ENCODE measurements around the gene NWD2. TPM values are rescaled to one million over a fixed set of nuclear protein-coding genes. Genes with fewer than 3 reads are reported as not detected.

The NWD2 gene
- polyA plus RNA-seq, 2 of the 4 experiments (the other 2 are of a cell fraction), result not detected

GRCh38 chr4:37317104-37317643 lies 72.6 kb downstream of the NWD2 start:
- no peaks in the 10 kb centered on the region for H3K4me1 ChIP-seq
- FAIRE-seq (no peak), DNase-seq (ENCODE audit: low read depth in 1 of 2, low spot score in 1 of 2) (no peak), ATAC-seq (no peak)
- TF ChIP-seq RCOR1 (IDR thresholded peaks at IDR 0.05; ENCODE audit: low read depth, low read length), result no peak
- TF ChIP-seq CEBPB (IDR thresholded peaks at IDR 0.05), result no peak
- no peak for TF ChIP-seq CHD2 (IDR thresholded peaks at IDR 0.05; ENCODE audit: low read length, partially characterized antibody)
- no peak for TF ChIP-seq BCL3 (IDR thresholded peaks at IDR 0.05)
- no peak for TF ChIP-seq NR3C1 (IDR thresholded peaks at IDR 0.05)
- TF ChIP-seq MYC (IDR thresholded peaks at IDR 0.05; ENCODE audit: borderline replicate concordance, low read length), result no peak
- TF ChIP-seq RNF2 (IDR thresholded peaks at IDR 0.05; ENCODE audit: borderline replicate concordance, low read depth), result no peak
- no peak for TF ChIP-seq KDM1A (IDR thresholded peaks at IDR 0.05; ENCODE audit: low read depth)
- TF ChIP-seq EHF (CRISPR knock-in tag; IDR thresholded peaks at IDR 0.05), result no peak
- TF ChIP-seq FOSL2 (IDR thresholded peaks at IDR 0.05), result no peak
- no peak for TF ChIP-seq FOSL2 (CRISPR knock-in tag; IDR thresholded peaks at IDR 0.05)
- no peak for TF ChIP-seq MAZ (IDR thresholded peaks at IDR 0.05; ENCODE audit: borderline replicate concordance, low read depth, low read length)
- no peak for TF ChIP-seq ZNF302 (CRISPR knock-in tag; IDR thresholded peaks at IDR 0.05)
- no peak for TF ChIP-seq FOXS1 (CRISPR knock-in tag; IDR thresholded peaks at IDR 0.05)
- TF ChIP-seq KDM5A (IDR thresholded peaks at IDR 0.05), result no peak
- no peak for TF ChIP-seq EP300 (IDR thresholded peaks at IDR 0.05)
- no peak for TF ChIP-seq MAX (IDR thresholded peaks at IDR 0.05)
- H3K27ac ChIP-seq, result no peak overlapping the region
- POLR2A ChIA-PET, result no interaction called here
- no peak overlapping the region for H3K4me3 ChIP-seq
- WGBS (ENCODE audit: missing lambda C conversion rate), result 2% methylated on average over 3 of the region's 3 CpGs
- CTCF ChIA-PET, result no interaction called here
- no peak overlapping the region for H3K4me2 ChIP-seq
- H3K9me3 ChIP-seq, result no peaks in the 10 kb centered on the region

GRCh38 chr4:37320513-37321235 lies 76.1 kb downstream of the NWD2 start:
- ATAC-seq, result no peak
- WGBS (ENCODE audit: missing lambda C conversion rate), result 0% methylated on average over 5 of the region's 5 CpGs
- no peak for DNase-seq (ENCODE audit: low read depth in 1 of 2, low spot score in 1 of 2)
- FAIRE-seq, result no peak
- Histone ChIP-seq H3K27ac (no peak overlapping the region), H3K4me1 (no peaks in the 10 kb centered on the region), H3K4me3 (no peak overlapping the region), H3K9me3 (no peaks in the 10 kb centered on the region), H3K4me2 (no peak overlapping the region)
- ChIA-PET POLR2A (no interaction called here), CTCF (no interaction called here)
- TF ChIP-seq CEBPB (IDR thresholded peaks at IDR 0.05) (no peak), ELK1 (IDR thresholded peaks at IDR 0.05; ENCODE audit: low read depth, low read length) (no peak), RARB (CRISPR knock-in tag; IDR thresholded peaks at IDR 0.05) (no peak), CHD2 (IDR thresholded peaks at IDR 0.05; ENCODE audit: low read length, partially characterized antibody) (no peak), KDM1A (IDR thresholded peaks at IDR 0.05; ENCODE audit: low read depth) (no peak)

- DNase-seq (ENCODE audit: low read depth in 1 of 2, low spot score in 1 of 2), result no peak
- TF ChIP-seq CHD4 (IDR thresholded peaks at IDR 0.05; ENCODE audit: borderline replicate concordance) (no peak), FOSL2 (IDR thresholded peaks at IDR 0.05) (no peak), FOSL2 (CRISPR knock-in tag; IDR thresholded peaks at IDR 0.05) (no peak), FOXS1 (CRISPR knock-in tag; IDR thresholded peaks at IDR 0.05) (no peak), HOXB5 (CRISPR knock-in tag; IDR thresholded peaks at IDR 0.05) (no peak), JUN (IDR thresholded peaks at IDR 0.05) (no peak), CEBPB (IDR thresholded peaks at IDR 0.05) (no peak), ELK1 (IDR thresholded peaks at IDR 0.05; ENCODE audit: low read depth, low read length) (no peak), ESRRA (IDR thresholded peaks at IDR 0.05; ENCODE audit: borderline replicate concordance, low read length) (no peak), MAFK (IDR thresholded peaks at IDR 0.05; ENCODE audit: partially characterized antibody) (no peak), BCL3 (IDR thresholded peaks at IDR 0.05) (no peak), MAZ (IDR thresholded peaks at IDR 0.05; ENCODE audit: borderline replicate concordance, low read depth, low read length) (no peak), CTCF (IDR thresholded peaks at IDR 0.05) (no peak), HOXB13 (CRISPR knock-in tag; IDR thresholded peaks at IDR 0.05; ENCODE audit: low read depth) (no peak), ZC3H11A (IDR thresholded peaks at IDR 0.05) (no peak)
These were observed 77.6 kb downstream of the NWD2 start for GRCh38 chr4:37322122-37322521.

More at GRCh38 chr4:37322122-37322521, 77.6 kb downstream of the NWD2 start:
- POLR2A ChIA-PET, result no interaction called here
- no peak overlapping the region for H3K4me2 ChIP-seq
- WGBS (ENCODE audit: missing lambda C conversion rate), result 6% methylated on average over 2 of the region's 2 CpGs
- CTCF ChIA-PET, result no interaction called here
- H3K27ac ChIP-seq, result no peak overlapping the region
- FAIRE-seq (no peak), ATAC-seq (no peak)
- no peaks in the 10 kb centered on the region for H3K4me1 ChIP-seq
- no peak overlapping the region for H3K4me3 ChIP-seq
- H3K9me3 ChIP-seq, result no peaks in the 10 kb centered on the region

Measured in A549 (cell line).